Activated gamma-delta T cell (primary cell): ENCODE data around the gene CD99L2.
"Not testable (repeated sequence)": the region's sequence is repeated elsewhere in the genome, so short reads cannot be mapped to it uniquely, and the experiment has no call there.

ENCODE experiments used
- DNase-seq: peaks from one replicate; lab custom pipeline; 2025; lab: John Stamatoyannopoulos, UW

The CD99L2 gene

DNA sequence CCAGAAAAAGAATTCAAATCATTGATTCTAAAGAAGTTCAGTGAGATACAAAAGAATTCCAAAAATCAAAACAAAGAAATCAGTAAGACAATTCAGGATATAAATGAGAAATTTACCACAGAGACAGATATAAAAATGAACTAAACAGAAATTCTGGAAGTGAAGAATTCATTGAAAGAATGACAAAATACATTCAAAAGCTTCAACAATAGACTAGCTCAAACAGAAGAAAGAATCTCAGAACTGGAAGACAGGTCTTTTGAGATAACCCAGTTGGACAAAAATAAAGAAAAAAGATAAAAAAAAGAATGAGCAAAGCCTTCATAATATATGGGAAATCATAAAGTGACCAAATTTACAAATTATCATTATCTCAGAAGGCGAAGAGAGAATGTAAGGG is 41.7 kb downstream of the CD99L2 start:
- DNase-seq: no peak

DNA sequence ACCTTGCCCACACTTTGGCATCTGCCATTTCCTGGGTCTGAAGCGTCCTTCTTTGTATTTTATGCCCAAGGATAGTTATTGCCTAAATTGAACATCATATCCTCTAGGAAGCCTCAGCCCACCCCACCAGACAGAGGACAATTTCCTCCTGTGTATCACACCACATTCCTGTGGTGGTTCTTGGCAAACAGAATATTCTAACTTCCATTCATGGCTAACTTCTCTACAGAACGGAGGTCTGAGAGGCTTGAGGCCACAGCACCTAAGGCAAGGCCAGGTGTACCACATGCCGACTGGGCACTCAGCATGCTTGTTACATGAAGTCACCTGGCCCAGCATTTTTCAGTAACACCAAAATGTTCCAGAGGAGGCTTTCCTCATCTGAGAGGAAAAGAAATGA is 42.4 kb downstream of the CD99L2 start:
- DNase-seq: no peak

DNA sequence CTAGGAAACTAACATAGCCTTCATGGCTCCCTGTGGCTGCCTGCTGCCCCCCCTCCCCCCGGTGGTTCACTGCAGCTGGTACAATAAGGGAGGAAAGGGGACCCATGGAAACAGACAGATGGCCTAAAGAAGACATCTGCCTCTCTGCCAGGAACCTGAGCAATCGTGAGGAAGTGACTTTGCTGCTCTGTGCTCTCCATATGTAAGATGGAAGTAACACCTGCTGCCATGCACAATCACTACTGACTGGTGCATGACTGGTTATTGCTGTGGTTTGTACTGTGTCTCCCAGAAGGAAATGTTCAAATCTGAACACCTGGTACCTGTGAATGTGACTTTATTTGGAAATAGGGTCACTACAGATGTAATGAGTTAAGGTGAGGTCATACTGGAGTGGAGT is 43.6 kb downstream of the CD99L2 start:
- DNase-seq: no peak

DNA sequence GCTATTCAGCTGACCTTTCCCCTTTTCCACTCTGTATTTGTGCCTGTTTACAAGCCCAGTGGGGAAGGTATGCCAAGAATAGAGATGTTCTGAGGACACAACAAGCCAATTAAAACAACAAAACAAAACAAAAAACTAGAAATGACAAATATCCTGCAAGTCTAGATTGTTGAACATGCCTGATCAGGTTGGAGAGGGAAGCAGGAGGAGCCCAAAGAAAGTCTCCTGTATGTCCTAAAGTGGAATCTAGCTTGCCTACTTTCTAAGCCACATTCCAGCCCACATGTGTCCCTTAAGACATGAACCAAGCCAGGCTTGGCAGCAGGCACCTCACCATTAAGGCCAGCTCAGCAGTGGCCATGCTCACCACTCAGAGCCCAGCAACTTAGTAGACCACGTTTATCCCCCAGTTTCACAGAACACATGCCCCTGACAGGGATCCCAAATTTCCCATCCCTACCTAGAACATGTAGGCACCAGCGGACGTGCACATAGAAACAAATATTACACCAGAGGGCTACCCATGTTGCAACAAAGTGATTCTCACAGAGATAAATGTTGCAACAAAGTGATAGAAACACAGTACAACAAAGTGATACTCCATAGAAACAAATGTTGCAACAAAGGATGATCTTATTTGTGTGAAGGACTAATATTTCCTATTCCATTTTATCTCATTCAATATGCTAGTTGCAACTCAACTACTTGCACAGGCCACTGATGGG is 48.3 kb downstream of the CD99L2 start:
- no peak for DNase-seq

DNA sequence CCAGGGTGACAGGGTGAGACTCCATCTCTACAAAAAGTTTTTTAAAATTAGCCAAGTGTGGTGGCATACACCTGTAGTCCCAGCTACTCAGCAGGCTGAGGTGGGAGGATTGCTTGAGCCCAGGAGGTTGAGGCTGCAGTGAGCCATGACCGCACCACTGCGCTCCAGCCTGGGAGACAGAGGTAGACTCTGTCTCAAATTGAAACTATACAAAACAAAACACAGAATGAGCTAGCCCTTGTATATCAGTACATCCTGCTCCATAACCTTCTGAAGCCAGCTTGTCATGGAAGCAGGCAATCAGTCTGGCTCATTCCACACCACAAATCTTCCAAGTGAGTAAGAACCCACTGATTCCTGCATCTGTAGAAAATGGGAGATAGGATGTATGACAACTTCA is 49.0 kb downstream of the CD99L2 start:
- no peak for DNase-seq

DNA sequence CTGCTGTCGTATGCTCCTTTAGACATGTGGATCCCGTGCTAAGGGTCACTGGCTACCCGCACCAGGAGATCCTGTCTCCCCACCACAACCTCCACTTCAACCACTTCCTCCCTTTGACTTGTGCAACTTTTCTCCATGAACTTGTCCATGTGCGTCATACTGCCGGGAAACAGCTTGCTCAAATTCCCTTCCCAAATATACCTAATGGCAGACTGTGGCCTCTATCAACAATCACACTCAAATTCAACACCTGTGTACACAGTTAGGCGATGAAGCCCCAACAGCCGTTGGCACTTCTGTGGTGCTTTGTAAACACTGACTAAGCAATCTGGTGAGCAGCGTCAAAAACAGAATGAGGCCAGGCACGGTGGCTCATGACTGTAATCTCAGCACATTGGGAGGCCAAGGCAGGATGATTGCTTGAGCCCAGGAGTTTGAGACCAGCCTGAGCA is 49.5 kb downstream of the CD99L2 start:
- DNase-seq: no peak

DNA sequence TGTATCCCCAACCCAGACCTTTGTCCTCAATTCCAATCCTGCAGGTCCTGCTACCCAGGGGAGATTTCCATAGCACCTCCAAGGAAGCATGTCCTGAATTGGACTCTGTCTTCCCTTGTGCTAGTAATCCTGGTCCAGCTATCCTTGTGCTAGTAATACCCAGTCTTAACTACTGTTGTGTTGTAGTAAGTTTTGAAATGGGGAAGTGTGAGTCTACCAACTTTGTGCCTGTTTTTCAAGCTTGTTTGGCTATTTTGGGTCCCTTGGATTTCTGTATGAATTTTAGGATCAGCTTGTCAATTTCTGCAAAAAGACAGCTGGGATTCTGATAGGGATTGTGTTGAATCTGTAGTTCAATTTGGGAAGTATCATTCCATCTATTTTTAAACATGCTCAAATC is 51.4 kb downstream of the CD99L2 start:
- DNase-seq: no peak

DNA sequence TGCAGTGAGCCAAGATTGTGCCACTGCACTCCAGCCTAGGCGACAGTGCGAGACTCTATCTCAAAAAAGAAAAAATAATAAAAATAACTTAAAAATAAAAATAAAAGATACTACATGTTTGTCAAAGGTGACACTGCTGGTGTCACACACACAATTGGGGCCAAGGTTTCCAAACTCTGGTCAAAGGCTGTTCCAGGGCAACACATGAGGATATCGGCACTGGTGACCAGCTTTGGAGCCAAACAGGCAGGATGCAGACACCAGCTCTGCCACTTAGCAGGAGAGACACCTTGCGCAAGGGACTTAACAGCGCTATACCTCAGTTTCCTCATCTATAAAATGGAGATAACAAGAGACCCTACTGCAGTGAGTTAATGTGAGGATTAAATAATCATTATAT is 52.3 kb downstream of the CD99L2 start:
- DNase-seq: no peak

DNA sequence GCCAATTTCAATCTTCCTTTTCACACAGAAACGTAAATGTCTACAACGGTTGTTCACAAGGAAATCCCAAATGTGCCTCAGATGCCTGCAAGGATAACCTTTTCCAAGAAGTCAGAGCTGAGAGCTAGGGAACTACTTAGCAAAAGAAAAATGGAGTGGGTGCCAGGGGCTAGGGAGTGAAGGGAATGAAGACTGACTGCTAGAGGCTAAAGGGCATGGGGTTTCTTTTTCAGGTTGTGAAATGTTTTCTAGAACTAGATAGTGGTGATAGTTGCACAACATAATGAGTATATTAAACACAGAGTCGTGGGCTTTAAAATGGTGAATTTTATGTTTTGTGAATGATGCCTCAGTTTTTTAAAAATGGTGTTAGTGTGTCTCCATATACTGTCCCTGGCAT is 53.4 kb downstream of the CD99L2 start:
- DNase-seq: no peak

DNA sequence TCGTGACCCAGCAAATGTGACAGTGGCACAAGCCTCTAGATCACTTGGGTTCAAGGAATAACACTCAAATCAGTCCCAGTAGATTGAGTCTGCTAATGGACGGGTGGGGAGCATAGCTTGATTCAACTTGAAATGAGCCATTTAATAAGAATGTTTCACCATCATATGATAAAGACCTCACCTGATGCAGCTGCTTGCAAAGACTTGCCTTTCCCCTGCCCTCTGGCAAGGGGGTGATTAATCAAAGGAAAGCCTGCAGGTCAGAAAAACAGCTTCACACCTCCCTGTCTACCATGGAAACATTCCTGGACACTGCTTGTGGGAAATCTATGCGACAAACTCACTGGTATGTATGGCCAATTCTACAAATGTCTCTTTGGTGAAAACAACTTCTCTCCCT is 54.5 kb downstream of the CD99L2 start:
- DNase-seq: no peak

DNA sequence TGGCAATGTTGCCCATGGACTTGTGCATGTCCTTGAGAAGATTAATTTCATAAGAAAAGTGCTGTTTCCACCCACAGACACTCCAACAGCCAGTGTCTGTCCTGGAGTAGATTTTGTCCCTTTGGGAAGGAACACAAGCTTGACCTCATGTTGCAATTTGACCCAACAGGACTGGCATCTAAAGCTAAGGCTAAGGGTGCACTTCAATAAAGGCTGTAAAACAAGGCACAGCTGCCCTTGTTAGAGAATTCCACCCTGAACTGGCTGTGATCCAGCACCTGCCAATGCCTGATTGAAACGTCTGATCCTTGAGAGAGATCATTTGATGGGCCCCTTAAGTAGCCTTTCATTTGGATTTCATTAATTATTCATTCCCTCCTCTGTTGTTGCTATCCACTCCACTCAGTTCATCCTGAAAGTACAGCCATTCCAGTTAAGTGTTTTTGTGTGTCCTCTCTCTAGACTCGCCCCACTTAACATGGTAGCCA is 56.2 kb downstream of the CD99L2 start:
- DNase-seq: no peak

DNA sequence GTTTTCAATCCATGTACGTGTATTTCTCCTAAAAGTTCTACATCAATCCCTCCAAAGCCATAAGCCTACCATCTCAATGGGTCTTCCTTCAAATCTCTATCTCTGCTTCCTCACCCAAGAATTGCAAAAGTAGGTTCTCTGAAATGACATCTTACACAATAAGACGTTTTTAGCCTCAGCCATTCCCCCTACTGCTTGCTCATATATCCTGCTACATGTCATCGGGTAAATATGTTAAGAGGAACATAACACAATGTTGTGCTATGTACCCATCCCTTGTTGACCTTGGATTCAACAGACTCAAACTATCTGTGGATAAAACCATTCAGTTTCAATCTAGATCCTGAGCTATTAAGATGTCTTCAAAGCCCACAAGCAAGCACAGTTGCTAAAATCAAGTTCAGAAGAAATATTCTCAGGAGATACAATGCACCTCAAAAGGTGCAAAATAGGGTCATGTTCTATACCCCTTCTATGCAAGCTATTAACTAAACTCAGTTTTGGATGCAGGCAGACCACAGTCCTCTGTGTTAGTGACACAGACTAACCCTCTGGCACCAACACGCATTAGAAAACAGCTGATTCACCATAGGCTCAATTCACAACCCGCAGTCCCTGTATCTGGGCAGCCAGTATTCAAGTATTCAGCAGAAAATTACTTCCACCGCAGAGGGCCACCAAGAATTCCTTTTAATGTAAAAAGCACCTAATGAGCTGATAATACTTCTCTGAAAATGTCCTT is 56.8 kb downstream of the CD99L2 start:
- no peak for DNase-seq

DNA sequence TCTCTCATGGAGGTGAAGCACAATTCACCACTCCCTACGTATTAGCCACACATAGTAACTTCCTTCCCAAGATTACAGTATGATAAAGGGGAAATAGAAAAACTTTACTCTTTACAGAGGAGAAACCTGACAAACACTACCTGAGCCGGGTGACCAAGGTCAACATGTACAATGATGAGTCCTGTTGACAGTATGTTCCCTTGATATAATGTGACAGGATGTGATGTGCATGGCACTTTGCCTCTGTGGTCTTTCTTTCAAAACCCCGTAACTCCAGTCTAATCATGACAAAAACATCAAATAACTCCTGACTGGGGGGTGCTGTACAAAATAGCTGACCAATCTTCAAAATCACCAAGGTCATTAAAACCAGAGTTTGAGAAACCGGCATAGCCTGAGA is 60.6 kb downstream of the CD99L2 start:
- DNase-seq: no peak

DNA sequence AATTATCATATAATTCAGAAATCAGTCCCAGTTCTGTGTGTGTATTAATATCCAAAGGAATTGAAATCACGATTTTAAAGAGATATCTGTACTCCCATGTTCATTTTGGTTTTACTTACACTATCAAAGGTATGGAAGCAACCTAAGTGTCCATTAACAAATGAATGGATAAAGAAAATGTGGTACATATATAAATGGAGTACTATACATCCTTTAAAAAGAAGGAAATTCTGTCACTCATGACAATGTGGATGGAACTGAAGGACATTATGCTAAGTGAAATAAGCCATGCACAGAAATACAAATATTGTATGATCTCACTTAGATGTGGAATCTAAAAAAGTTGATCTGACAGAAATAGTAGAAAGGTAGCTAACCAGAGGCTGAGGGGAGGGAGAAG is 63.8 kb downstream of the CD99L2 start:
- DNase-seq: no peak

DNA sequence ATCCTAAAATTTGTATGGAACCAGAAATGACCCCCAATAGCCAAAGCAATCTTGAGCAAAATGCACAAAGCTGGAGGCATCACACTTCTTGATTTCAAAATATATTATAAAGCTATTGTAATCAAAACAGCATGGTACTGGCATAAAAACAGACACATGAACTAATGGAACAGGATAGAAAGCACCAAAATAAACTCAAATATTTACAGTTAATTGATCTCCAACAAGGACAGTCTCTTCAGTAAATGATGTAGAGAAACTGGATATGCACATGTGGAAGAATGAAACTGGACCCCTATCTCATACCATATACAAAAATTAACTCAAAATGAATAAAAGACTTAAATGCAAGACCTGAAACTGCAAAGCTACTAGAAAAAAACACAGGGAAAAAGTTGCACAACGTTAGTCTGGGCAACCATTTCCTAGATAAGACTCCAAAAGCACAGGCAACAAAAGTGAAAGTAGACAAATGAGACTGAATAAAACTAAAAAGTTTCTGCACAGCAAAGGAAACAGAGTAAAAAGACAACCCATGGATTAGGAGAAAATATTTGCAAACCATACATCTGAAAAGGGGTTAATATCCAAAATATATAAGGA is 64.9 kb downstream of the CD99L2 start:
- DNase-seq: no peak

DNA sequence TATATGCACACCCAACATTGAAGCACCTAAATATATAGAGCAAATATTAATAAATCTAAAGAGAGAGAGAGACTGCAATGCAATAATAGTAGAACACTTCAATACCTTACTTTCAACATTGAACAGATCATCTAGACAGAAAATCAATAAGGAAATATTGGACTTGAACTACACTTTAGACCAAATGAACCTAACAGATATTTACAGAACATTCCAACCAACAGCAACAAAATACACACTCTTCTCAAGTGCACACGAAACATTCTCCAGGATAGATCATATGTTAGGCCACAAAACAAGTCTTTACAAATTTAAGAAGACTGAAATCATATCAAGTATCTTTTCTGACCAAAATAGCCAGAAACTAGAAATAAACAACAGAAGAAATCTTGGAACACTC is 66.6 kb downstream of the CD99L2 start:
- no peak for DNase-seq

DNA sequence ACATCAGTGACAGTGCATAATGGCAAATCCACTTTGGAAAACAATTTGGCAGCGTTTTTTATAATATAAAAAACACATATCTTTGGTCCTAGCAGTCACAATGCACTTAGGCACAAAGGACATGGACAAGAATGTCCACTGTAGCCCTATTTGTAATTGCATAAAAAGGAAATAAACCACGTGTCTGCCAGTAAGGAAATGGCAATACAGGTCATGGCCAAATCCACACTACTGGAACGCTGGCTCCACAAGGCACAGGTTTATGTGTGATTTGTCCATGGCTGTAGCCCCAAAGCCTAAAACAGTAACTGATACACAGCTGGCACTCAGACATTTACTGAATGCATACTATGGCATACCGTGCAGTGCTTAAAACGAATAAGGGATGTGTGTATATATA is 69.7 kb downstream of the CD99L2 start:
- no peak for DNase-seq

DNA sequence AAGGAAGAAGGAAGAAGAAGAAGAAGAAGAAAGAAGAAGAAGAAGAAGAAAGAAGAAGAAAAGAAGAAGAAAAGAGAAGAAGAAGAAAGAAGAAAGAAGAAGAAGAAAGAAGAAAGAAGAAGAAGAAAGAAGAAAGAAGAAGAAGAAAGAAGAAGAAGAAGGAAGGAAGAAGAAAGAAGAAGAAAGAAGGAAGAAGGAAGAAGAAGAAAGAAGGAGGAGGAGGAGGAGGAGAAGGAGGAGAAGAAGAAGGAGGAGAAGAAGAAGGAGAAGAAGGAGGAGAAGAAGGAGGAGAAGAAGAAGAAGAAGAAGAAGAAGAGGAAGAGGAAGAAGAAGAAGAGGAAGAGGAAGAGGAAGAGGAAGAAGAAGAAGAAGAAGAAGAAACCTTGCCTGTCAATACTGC is 74.1 kb downstream of the CD99L2 start:
- DNase-seq: not testable (repeated sequence)

DNA sequence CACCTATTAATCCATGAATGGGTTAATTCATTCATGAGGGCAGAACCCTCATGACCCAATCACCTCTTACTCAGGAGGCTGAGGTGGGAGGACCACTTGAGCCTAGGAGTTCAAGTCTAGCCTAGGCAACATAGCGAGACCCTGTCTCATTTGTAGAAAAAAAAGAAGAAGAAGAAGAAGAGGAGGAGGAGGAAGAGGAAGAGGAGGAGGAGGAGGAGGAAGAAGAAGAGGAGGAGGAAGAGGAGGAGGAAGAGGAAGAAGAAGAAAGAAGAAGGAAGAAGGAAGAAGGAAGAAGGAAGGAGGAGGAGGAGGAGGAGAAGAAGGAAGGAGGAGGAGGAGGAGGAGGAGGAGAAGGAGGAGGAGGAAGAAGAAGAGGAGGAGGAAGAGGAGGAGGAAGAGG is 74.6 kb downstream of the CD99L2 start:
- DNase-seq: not testable (repeated sequence)

DNA sequence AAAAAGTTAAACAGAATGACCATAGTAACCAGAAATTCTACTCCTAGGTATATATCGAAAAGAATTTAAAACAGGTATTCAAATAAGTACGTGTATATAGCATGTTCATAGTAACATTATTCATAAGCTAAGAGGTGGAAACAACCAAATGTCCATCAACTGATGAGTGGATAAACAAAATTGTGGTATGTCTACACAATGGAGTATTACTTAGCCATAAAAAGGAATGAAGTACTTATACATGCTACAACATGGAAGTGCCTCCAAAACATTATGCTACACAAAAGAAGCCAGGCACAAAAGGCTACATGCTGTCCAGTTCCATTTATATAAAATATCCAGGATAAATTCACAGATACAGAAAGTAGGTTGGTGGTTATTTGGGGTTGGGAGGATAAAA is 76.5 kb downstream of the CD99L2 start:
- DNase-seq: no peak

DNA sequence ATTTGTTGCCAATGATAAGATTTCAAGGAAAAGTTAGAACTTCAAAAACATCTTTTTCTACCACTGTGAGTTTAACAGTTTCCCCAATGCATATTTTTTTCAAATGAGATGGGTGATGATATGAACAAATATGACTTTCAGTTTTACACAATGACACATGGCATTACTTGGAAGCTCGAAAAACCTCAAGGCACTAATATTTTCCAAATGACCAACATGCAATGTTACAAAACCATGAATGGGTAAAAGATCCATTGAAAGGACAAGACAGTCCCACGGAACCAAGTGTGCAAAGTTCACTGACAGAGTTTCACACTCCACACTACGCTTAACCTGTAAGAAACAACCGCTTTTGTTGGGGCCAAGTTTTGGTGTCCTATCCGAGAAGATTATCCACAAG is 84.5 kb downstream of the CD99L2 start:
- DNase-seq: no peak

DNA sequence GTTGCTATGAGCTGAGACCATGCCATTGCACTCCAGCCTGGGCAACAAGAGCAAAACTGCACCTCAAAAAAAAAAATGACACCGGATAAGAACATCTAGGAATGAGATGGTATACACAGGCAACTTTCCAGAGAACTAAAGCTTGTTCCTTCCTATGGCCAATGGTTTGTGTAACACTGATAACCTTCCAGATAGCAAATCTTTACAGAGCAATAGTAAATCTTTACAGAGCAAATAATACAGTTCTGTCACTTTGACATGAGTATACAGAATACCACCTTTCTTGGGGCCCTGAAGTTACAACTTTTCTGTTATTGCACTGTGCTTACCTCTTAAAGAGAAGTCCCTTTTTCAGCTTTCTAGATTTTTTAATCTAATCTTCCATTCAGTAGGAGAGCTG is 91.6 kb downstream of the CD99L2 start:
- no peak for DNase-seq

DNA sequence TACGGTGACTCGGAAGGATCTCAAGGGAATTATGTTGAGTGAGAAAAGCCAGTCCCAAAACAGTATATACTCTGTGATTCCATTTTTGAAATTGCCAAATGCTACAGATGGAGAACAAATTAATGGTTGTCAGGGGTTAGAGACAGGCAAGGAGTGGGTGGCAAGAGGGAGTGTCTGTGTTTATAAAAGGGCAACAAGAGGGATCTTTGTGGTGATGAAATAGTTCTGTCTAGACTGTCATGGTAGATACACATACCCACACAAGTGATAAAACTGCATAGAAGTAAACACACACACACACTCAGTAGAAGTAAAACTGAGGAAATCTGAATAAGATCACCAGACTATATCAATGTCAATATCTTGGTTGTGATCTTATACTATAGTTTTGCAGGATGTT is 92.7 kb downstream of the CD99L2 start:
- DNase-seq: no peak
